Measurements from ENCODE around the gene BNIP5. TPM values are rescaled to one million over a fixed set of nuclear protein-coding genes. Genes with fewer than 3 reads are reported as not detected.

Gene BNIP5
- total and polyA plus RNA-seq, 4 donors = not detected

DNA sequence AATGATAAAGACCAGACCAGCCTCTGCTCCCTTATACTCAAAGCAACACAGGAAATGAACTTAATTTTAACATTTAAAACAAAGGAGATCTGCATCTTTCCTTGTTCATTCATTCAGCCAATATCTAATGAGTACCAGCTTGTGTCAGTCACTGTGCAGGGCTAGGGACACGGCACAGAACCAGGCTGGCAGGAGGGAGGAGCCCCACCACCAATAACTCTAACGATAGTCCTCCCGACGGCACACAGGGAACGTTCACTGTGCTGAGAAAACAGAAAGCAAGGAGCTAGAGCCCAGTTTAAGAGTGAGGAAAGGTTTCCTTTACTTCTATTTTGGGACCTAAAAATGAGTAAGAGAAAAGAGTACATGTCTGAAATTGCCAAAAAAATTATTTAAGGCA lies 40.9 kb upstream of the BNIP5 start (continued):
- TF ChIP-seq, protein P1, sequence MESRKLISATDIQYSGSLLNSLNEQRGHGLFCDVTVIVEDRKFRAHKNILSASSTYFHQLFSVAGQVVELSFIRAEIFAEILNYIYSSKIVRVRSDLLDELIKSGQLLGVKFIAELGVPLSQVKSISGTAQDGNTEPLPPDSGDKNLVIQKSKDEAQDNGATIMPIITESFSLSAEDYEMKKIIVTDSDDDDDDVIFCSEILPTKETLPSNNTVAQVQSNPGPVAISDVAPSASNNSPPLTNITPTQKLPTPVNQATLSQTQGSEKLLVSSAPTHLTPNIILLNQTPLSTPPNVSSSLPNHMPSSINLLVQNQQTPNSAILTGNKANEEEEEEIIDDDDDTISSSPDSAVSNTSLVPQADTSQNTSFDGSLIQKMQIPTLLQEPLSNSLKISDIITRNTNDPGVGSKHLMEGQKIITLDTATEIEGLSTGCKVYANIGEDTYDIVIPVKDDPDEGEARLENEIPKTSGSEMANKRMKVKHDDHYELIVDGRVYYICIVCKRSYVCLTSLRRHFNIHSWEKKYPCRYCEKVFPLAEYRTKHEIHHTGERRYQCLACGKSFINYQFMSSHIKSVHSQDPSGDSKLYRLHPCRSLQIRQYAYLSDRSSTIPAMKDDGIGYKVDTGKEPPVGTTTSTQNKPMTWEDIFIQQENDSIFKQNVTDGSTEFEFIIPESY (IDR thresholded peaks at IDR 0.05) = no peak
- TF ChIP-seq, protein P2, sequence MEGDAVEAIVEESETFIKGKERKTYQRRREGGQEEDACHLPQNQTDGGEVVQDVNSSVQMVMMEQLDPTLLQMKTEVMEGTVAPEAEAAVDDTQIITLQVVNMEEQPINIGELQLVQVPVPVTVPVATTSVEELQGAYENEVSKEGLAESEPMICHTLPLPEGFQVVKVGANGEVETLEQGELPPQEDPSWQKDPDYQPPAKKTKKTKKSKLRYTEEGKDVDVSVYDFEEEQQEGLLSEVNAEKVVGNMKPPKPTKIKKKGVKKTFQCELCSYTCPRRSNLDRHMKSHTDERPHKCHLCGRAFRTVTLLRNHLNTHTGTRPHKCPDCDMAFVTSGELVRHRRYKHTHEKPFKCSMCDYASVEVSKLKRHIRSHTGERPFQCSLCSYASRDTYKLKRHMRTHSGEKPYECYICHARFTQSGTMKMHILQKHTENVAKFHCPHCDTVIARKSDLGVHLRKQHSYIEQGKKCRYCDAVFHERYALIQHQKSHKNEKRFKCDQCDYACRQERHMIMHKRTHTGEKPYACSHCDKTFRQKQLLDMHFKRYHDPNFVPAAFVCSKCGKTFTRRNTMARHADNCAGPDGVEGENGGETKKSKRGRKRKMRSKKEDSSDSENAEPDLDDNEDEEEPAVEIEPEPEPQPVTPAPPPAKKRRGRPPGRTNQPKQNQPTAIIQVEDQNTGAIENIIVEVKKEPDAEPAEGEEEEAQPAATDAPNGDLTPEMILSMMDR (IDR thresholded peaks at IDR 0.05; ENCODE audit: low read depth, low read length, missing input control) = no peak
- TF ChIP-seq EGR1 (IDR thresholded peaks at IDR 0.05; ENCODE audit: low read depth in 2 of 2) (no peak), YY1 (IDR thresholded peaks at IDR 0.05) (no peak), FOXA2 (IDR thresholded peaks at IDR 0.05) (no peak)

DNA sequence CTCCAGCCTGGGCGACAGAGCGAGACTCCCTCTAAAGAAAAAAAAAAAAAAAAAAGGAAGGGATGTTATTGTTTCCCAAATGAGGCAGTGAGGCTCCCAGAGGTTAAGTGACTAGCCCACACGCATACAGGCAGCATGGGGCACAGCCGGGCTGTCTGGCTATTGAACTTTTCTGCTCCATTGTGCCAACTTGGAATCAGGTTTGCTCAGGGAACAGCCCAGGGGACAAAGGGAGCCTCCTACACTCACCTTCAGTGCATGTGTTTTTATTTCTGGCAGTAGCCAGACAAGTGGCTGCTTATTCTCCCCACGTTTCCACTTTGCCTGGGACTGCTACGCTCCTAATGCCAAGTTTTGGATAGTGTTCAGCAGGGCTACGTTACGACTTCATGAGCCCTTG lies 40.1 kb upstream of the BNIP5 start:
- no peak overlapping the region for H3K4me3 ChIP-seq (ENCODE audit: low read depth in 1 of 3, low read length in 3 of 3)
- TF ChIP-seq HNF4A (conservative IDR thresholded peaks at IDR 0.05) = peak; percentile 36 to 58
- no peak for TF ChIP-seq FOXA1 (IDR thresholded peaks at IDR 0.05)
- no peaks in the 10 kb centered on the region for H3K36me3 ChIP-seq (ENCODE audit: control insufficient read depth in 4 of 4, insufficient read depth in 3 of 4, low read depth in 1 of 4, low read length in 3 of 4)
- no peak for DNase-seq (ENCODE audit: low spot score)
- no peak overlapping the region for H3K9ac ChIP-seq (ENCODE audit: low read depth in 1 of 2, low read length in 2 of 2)
- 77% methylated on average over 8 of the region's 8 CpGs for WGBS
- no peaks in the 10 kb centered on the region for H3K27me3 ChIP-seq (ENCODE audit: control insufficient read depth in 4 of 4, insufficient read depth in 4 of 4, low read length in 3 of 4)
- H3K27ac ChIP-seq (ENCODE audit: low read depth in 1 of 2, low read length in 2 of 2) = no peak overlapping the region
- peaks cover 0 to 21% (median 15%) of the 10 kb centered on the region in 4 donors for H3K4me1 ChIP-seq (ENCODE audit: control insufficient read depth in 4 of 4, insufficient read depth in 4 of 4, low read length in 3 of 4)
- H3K9me3 ChIP-seq (ENCODE audit: control insufficient read depth in 4 of 4, low read length in 3 of 4) = no peaks in the 10 kb centered on the region

DNA sequence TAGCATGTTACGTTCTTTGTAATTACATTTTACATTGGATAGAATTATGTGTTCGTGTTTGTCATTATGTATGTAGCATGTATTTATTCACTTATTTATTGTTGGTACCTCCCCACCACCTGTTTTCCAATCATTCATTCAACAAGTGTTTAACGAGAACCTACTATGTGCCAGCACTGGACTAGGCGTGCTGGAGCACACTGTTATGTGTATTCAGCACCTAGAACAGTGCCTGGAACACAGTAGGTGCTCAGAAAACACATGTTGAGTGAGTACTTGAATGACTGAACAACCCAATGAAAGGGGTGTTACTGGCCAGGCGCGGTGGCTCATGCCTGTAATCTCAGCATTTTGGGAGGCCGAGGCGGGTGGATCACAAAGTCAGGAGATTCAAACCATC lies 39.5 kb upstream of the BNIP5 start:
- Histone ChIP-seq H3K4me1 (ENCODE audit: control insufficient read depth in 4 of 4, insufficient read depth in 4 of 4, low read length in 3 of 4) (peaks cover 0 to 21% (median 15%) of the 10 kb centered on the region in 4 donors), H3K27ac (ENCODE audit: low read depth in 1 of 2, low read length in 2 of 2) (no peak overlapping the region), H3K4me3 (ENCODE audit: low read depth in 1 of 3, low read length in 3 of 3) (no peak overlapping the region), H3K9me3 (ENCODE audit: control insufficient read depth in 4 of 4, low read length in 3 of 4) (no peaks in the 10 kb centered on the region), H3K9ac (ENCODE audit: low read depth in 1 of 2, low read length in 2 of 2) (no peak overlapping the region), H3K36me3 (ENCODE audit: control insufficient read depth in 4 of 4, insufficient read depth in 3 of 4, low read depth in 1 of 4, low read length in 3 of 4) (no peaks in the 10 kb centered on the region), H3K27me3 (ENCODE audit: control insufficient read depth in 4 of 4, insufficient read depth in 4 of 4, low read length in 3 of 4) (no peaks in the 10 kb centered on the region)
- no peak for DNase-seq (ENCODE audit: low spot score)
- TF ChIP-seq, protein P1 (IDR thresholded peaks at IDR 0.05) = no peak
- 94% methylated on average over 8 of the region's 8 CpGs for WGBS

DNA sequence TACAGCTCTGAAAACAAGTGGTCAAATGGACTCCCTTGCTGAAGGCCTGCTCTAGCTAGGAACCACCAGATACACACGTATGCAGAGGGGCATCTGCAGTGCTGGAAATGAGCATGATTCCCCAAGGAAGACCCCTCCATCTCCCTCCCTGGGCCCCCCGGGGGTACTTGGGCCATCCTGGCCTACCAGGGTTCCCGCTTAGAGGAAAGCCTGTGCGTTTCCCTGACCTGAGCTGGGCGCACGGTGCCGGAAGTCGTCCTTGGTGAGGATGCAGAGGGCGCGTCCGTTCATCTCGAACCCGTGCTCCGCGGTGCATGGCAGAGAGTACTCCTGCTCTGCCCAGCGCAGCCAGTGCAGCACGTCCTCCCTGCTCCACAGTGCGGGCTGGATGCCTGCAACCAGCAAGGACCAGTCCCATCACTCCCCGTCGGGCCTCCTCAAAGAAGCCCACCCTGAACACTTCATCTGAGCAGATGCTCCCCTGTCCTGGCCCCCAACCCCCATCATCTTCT lies 39.0 kb upstream of the BNIP5 start:
- 96% methylated on average over 20 of the region's 20 CpGs for WGBS
- Histone ChIP-seq H3K27me3 (ENCODE audit: control insufficient read depth in 4 of 4, insufficient read depth in 4 of 4, low read length in 3 of 4) (no peaks in the 10 kb centered on the region), H3K27ac (ENCODE audit: low read depth in 1 of 2, low read length in 2 of 2) (no peak overlapping the region), H3K4me3 (ENCODE audit: low read depth in 1 of 3, low read length in 3 of 3) (no peak overlapping the region), H3K36me3 (ENCODE audit: control insufficient read depth in 4 of 4, insufficient read depth in 3 of 4, low read depth in 1 of 4, low read length in 3 of 4) (no peaks in the 10 kb centered on the region), H3K9ac (ENCODE audit: low read depth in 1 of 2, low read length in 2 of 2) (no peak overlapping the region), H3K9me3 (ENCODE audit: control insufficient read depth in 4 of 4, low read length in 3 of 4) (no peaks in the 10 kb centered on the region), H3K4me1 (ENCODE audit: control insufficient read depth in 4 of 4, insufficient read depth in 4 of 4, low read length in 3 of 4) (peaks cover 0 to 21% (median 15%) of the 10 kb centered on the region in 4 donors)
- no peak for DNase-seq (ENCODE audit: low spot score)
- TF ChIP-seq, protein P3, sequence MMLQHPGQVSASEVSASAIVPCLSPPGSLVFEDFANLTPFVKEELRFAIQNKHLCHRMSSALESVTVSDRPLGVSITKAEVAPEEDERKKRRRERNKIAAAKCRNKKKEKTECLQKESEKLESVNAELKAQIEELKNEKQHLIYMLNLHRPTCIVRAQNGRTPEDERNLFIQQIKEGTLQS (IDR thresholded peaks at IDR 0.05) = no peak
- TF ChIP-seq YY1 (IDR thresholded peaks at IDR 0.05) = no peak
- TF ChIP-seq, protein P4, sequence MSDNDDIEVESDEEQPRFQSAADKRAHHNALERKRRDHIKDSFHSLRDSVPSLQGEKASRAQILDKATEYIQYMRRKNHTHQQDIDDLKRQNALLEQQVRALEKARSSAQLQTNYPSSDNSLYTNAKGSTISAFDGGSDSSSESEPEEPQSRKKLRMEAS (IDR thresholded peaks at IDR 0.05) = no peak
- TF ChIP-seq, protein P5, sequence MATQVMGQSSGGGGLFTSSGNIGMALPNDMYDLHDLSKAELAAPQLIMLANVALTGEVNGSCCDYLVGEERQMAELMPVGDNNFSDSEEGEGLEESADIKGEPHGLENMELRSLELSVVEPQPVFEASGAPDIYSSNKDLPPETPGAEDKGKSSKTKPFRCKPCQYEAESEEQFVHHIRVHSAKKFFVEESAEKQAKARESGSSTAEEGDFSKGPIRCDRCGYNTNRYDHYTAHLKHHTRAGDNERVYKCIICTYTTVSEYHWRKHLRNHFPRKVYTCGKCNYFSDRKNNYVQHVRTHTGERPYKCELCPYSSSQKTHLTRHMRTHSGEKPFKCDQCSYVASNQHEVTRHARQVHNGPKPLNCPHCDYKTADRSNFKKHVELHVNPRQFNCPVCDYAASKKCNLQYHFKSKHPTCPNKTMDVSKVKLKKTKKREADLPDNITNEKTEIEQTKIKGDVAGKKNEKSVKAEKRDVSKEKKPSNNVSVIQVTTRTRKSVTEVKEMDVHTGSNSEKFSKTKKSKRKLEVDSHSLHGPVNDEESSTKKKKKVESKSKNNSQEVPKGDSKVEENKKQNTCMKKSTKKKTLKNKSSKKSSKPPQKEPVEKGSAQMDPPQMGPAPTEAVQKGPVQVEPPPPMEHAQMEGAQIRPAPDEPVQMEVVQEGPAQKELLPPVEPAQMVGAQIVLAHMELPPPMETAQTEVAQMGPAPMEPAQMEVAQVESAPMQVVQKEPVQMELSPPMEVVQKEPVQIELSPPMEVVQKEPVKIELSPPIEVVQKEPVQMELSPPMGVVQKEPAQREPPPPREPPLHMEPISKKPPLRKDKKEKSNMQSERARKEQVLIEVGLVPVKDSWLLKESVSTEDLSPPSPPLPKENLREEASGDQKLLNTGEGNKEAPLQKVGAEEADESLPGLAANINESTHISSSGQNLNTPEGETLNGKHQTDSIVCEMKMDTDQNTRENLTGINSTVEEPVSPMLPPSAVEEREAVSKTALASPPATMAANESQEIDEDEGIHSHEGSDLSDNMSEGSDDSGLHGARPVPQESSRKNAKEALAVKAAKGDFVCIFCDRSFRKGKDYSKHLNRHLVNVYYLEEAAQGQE (IDR thresholded peaks at IDR 0.05) = no peak
- no peak for TF ChIP-seq GABPA (IDR thresholded peaks at IDR 0.05 in 1 of 2, conservative IDR thresholded peaks at IDR 0.05 in 1 of 2)
- TF ChIP-seq NR2F2 (IDR thresholded peaks at IDR 0.05) = no peak
- TF ChIP-seq, protein P1 (IDR thresholded peaks at IDR 0.05) = no peak
- TF ChIP-seq TAF1 (conservative IDR thresholded peaks at IDR 0.05) = no peak

All from liver (tissue), 9 donors.